Gastroesophageal sphincter (tissue), 4 donors: ENCODE results near the gene NUP210. TPM values are rescaled to one million over a fixed set of nuclear protein-coding genes. Genes with fewer than 3 reads are reported as not detected.

Source experiments
- ATAC-seq: fragments of 150-250 bp; one replicate; pipeline ENCODE4 v1.9.1; 2016; ENCODE audit warnings: mild to moderate bottlenecking, moderate library complexity
- H3K27ac ChIP-seq, 4 donors: fragments of 200-600 bp; sonication (generic) in 3 of 4; 1 replicate in 3 of 4; 2 replicates in 1 of 4; pipeline ENCODE4 v1.5.1; 2016 to 2019
- H3K27me3 ChIP-seq: fragments of 200-600 bp; sonication (generic); one replicate; pipeline ENCODE4 v1.5.1; 2019
- H3K36me3 ChIP-seq, 2 donors: fragments of 200-600 bp; sonication (generic); one replicate each; pipeline ENCODE4 v1.5.1; 2019; ENCODE audit warnings: control low read depth in 1 of 2
- H3K4me1 ChIP-seq, 3 donors: fragments of 200-600 bp; sonication (generic); 1 replicate in 2 of 3; 2 replicates in 1 of 3; pipeline ENCODE4 v1.5.1; 2016 to 2019; ENCODE audit warnings: control low read depth in 2 of 3
- H3K4me3 ChIP-seq, 2 donors: fragments of 200-600 bp; sonication (generic); one replicate each; pipeline ENCODE4 v1.5.1; 2019; ENCODE audit warnings: mild to moderate bottlenecking in 1 of 2, moderate library complexity in 1 of 2
- H3K9me3 ChIP-seq, 3 donors: fragments of 200-600 bp; sonication (generic); one replicate each; pipeline ENCODE4 v1.5.1; 2017 to 2019; ENCODE audit warnings: control low read depth in 2 of 3
- EP300 ChIP-seq: sonication (generic); formaldehyde crosslinking; IDR thresholded peaks from one replicate; pipeline ENCODE4 v1.6.1; 2017; ENCODE audit warnings: antibody characterized with exemption, mild to moderate bottlenecking
- POLR2A ChIP-seq, 2 donors: fragments of 450-650 bp; IDR thresholded peaks; one replicate each; pipeline ENCODE4 v1.6.1; 2017; ENCODE audit warnings: antibody characterized with exemption in 2 of 2, mild to moderate bottlenecking in 2 of 2, moderate library complexity in 1 of 2
- POLR2AphosphoS5 ChIP-seq: sonication (generic); formaldehyde crosslinking; IDR thresholded peaks from one replicate; pipeline ENCODE4 v1.6.1; 2017; ENCODE audit warnings: antibody characterized with exemption
- WGBS, 2 donors: methylation state at CpG; one replicate each; pipeline ENCODE4 v1.1.5; 2018; ENCODE audit warnings: low coverage in 1 of 2; 5-methylcytosine and 5-hydroxymethylcytosine counted together
- total RNA-seq, 4 donors: library from RNA; depleted of rRNA; stranded (reverse); fragments of >200 nt; gene quantifications; one replicate each; pipeline ENCODE4 v1.1.0, GENCODE V29; 2016
- TF ChIP-seq, protein P1 (sequence below), 4 experiments: fragments of 200-600 bp in 2 of 4; fragments of 450-650 bp in 2 of 4; sonication (generic) in 1 of 4; IDR thresholded peaks; one replicate each; pipeline ENCODE4 v1.5.1; 2017 to 2019; ENCODE audit warnings: antibody characterized with exemption in 4 of 4, mild to moderate bottlenecking in 2 of 4, moderate library complexity in 2 of 4

The NUP210 gene
- total RNA-seq, 4 donors from 2014 or later = 3.0 to 6.2 (median 4.5) TPM

DNA sequence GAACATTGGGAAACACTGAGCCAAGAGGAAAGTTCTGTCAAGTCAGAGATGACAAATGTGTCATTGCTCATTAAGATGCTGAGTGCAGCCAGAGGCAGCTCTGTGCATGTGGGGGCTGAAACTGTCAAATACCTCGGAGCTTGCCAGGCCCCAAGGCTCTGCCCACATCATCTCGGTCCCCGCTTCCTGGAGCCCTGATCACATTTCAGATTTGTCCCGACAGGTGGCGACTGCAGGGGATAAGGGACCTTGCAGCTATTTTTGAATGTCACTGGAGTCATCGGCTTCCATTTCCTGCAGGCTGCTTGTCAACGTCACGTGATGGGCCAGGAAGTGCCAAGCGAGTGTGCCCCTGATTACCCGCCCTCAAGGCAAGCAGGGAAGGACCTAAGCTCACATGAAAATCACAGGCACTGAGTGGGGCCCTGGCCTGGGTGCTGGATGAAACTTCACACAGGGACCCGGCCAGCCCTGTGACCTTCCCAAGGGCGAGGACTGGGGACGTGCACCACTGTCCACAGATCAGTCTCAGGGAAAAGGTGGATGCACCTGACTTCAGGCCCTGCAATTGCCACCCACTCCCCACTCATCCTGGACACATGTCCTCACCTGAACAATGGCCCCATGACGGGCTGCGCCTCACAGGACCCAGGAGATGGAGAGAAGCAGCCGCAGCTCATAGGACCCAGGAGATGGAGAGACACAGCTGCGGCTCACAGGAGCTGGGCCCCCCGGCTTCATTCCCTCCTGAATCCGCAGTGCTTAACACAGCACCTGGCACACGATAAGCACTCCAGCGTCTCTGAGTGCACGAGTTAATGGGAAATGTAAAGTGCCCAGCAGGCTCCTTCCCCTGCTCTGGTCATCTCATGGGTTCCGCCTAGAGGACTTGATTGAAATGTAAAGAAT lies 73.4 kb downstream of the NUP210 start:
- no peak for ATAC-seq
- H3K36me3 ChIP-seq = peaks cover 0 to 49% of the 10 kb centered on the region in 2 donors
- no peaks in the 10 kb centered on the region for H3K27me3 ChIP-seq
- H3K4me1 ChIP-seq = no peaks in the 10 kb centered on the region
- no peaks in the 10 kb centered on the region for H3K9me3 ChIP-seq
- no peak overlapping the region for H3K27ac ChIP-seq
- TF ChIP-seq EP300 = no peak
- TF ChIP-seq POLR2A (IDR thresholded peaks at IDR 0.05) = no peak
- no peak for TF ChIP-seq POLR2AphosphoS5
- TF ChIP-seq, protein P1, sequence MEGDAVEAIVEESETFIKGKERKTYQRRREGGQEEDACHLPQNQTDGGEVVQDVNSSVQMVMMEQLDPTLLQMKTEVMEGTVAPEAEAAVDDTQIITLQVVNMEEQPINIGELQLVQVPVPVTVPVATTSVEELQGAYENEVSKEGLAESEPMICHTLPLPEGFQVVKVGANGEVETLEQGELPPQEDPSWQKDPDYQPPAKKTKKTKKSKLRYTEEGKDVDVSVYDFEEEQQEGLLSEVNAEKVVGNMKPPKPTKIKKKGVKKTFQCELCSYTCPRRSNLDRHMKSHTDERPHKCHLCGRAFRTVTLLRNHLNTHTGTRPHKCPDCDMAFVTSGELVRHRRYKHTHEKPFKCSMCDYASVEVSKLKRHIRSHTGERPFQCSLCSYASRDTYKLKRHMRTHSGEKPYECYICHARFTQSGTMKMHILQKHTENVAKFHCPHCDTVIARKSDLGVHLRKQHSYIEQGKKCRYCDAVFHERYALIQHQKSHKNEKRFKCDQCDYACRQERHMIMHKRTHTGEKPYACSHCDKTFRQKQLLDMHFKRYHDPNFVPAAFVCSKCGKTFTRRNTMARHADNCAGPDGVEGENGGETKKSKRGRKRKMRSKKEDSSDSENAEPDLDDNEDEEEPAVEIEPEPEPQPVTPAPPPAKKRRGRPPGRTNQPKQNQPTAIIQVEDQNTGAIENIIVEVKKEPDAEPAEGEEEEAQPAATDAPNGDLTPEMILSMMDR (IDR thresholded peaks at IDR 0.05) = no peak
- 51 to 82% methylated on average over 5 to 7 of the region's 23 CpGs for WGBS, 2 donors
- no peak overlapping the region for H3K4me3 ChIP-seq

DNA sequence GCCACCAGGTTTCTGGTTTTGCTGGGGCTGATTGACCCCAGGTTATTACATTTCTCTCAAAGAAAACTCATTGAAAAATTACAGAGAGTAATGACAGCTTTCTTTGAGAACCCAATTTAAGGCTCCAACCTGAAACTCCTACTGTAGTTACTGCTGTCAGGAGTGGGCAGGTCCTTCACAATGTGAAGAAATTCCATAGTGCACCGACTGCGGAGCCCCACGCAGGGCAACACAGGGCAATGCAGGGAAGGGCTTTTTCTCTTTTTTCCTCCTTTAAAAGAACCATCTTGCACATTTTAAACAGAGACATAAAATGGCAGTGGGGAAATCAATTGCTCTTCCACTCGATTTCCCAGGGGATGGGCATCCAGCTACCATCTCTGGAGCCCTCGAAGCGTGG lies 74.3 kb downstream of the NUP210 start:
- no peaks in the 10 kb centered on the region for H3K27me3 ChIP-seq
- no peaks in the 10 kb centered on the region for H3K4me1 ChIP-seq
- H3K36me3 ChIP-seq = peaks cover 0 to 50% of the 10 kb centered on the region in 2 donors
- 90 to 96% methylated on average over 2 to 3 of the region's 6 CpGs for WGBS, 2 donors
- no peaks in the 10 kb centered on the region for H3K9me3 ChIP-seq
- H3K27ac ChIP-seq = no peak overlapping the region
- TF ChIP-seq POLR2A (IDR thresholded peaks at IDR 0.05) (no peak), EP300 (no peak), POLR2AphosphoS5 (no peak)
- TF ChIP-seq, protein P1 (IDR thresholded peaks at IDR 0.05) = no peak
- H3K4me3 ChIP-seq = no peak overlapping the region
- no peak for ATAC-seq

DNA sequence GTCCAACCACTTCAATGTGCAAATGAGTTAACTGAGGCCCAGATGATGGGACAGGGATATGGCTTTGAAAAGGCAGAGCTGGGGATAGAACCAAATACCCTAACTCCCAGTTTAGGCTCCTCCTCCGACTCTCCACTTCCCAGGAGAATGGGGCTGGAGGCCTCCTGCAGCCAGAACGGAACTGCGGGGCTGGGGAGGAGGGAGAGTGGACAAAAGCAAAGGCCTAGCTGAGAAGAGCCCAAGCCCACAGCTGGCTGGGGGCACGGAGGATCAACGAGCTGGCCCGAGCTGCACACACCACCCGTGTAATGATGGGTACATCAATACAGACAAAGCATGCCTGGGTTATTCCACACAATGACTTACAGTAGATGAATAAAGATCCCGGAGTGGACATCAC lies 74.8 kb downstream of the NUP210 start:
- TF ChIP-seq POLR2AphosphoS5 = no peak
- TF ChIP-seq POLR2A (IDR thresholded peaks at IDR 0.05) = no peak
- TF ChIP-seq, protein P1 (IDR thresholded peaks at IDR 0.05) = no peak
- TF ChIP-seq EP300 = no peak
- Histone ChIP-seq H3K27ac (no peak overlapping the region), H3K9me3 (no peaks in the 10 kb centered on the region), H3K27me3 (no peaks in the 10 kb centered on the region), H3K4me1 (no peaks in the 10 kb centered on the region), H3K36me3 (peaks cover 0 to 55% of the 10 kb centered on the region in 2 donors), H3K4me3 (no peak overlapping the region)
- ATAC-seq = no peak
- WGBS, 2 donors = 89 to 100% methylated on average over 2 to 7 of the region's 8 CpGs

DNA sequence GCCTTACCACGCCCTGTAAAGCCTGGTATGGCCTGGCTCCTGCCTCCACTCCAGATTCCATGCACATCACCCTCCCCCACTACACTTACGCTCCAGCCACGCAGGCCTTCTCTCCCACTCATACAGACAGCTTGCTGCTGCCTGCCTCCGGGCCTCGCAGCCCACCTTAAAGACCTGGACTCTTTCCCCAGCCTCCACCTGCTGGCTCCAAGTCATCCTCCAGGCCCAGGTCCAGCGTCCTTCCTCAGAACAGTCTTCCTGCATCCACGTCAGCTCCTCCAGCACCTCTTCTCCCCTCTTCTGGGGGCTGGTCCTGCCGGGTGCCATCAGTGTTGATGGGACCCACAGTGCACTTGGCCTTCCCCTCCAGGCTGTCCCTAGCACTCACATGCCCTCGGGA lies 75.5 kb downstream of the NUP210 start:
- H3K27me3 ChIP-seq = no peaks in the 10 kb centered on the region

More for the DNA sequence above, 75.5 kb downstream of the NUP210 start:
- H3K4me1 ChIP-seq = no peaks in the 10 kb centered on the region
- peaks cover 0 to 59% of the 10 kb centered on the region in 2 donors for H3K36me3 ChIP-seq
- no peak overlapping the region for H3K4me3 ChIP-seq
- 87 to 91% methylated on average over 7 to 8 of the region's 9 CpGs for WGBS, 2 donors
- H3K27ac ChIP-seq = no peak overlapping the region
- ATAC-seq = no peak
- no peak for TF ChIP-seq POLR2A (IDR thresholded peaks at IDR 0.05)
- TF ChIP-seq EP300 = no peak
- TF ChIP-seq, protein P1 (IDR thresholded peaks at IDR 0.05) = no peak
- no peak for TF ChIP-seq POLR2AphosphoS5
- no peaks in the 10 kb centered on the region for H3K9me3 ChIP-seq
